ENCODE results near the gene SIKE1.

DNA sequence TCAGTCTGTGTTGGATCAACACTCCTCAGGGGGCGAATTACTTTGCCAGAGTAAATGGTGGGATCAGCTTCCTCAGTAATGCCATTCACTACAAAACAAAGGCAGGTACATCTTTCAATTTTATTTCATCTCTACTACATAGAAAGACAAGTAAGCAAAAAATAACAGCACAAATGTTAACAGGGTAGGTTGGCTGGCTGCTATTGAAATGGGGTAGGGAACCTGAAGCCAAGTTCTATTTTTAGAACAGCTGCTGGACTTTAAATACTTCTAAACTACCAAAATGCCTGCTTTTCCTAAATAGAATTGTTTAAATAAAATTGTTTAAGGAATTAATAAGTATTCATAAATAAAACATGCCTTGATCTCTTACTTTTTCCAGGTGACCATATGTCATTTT, 56.6 kb downstream of the SIKE1 start:
- no peak for TF ChIP-seq GATA3 (IDR thresholded peaks at IDR 0.05; ENCODE audit: low read depth, low read length)
- no peak for TF ChIP-seq GATA2 (IDR thresholded peaks at IDR 0.05; ENCODE audit: low read depth, low read length)
